ENCODE measurements around the gene TNFAIP2.

Gene TNFAIP2

DNA sequence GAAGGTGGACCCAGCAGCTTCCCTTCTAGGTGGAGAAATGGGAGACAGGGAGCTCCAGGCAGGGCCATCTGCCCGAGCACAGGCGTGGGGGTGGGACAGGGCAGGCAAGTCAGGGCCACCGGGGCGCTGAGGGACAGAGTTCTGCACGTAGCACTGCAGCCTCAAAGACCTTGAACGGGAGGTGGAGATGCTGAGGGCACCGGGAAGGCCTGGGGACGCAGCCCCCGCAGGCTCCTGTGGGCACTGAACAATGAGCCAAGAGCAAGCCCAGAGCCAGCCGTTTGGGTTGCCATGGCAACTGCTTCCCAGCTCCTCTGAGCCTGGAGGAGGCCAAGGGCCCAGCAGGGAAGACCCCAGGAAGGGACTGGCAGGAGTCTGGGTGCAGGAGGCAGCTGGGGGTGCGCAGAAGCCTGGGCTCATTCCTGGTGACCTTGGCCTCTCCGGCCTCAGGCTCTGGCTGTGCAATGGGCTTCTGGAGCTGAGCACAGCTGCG, 35.9 kb upstream of the TNFAIP2 start:
- Histone ChIP-seq H3K36me3 (replicated peaks; ENCODE audit: insufficient read depth, low read length) (no peaks in the 10 kb centered on the region), H3K4me3 (ENCODE audit: low read length) (no peak overlapping the region), H3K4me1 (ENCODE audit: low read length) (no peaks in the 10 kb centered on the region), H3K9ac (ENCODE audit: low read length) (no peak overlapping the region), H4K20me1 (ENCODE audit: insufficient read depth, low read length) (no peaks in the 10 kb centered on the region), H3F3A (ENCODE audit: insufficient read depth, low read length) (no peaks in the 10 kb centered on the region), H2AFZ (ENCODE audit: low read length) (no peak overlapping the region), H3K4me2 (ENCODE audit: low read depth, low read length) (no peak overlapping the region), H3K79me2 (ENCODE audit: low read length) (no peaks in the 10 kb centered on the region), H3K27ac (ENCODE audit: low read length) (no peak overlapping the region), H3K27me3 (replicated peaks; ENCODE audit: insufficient read depth, low read length) (no peaks in the 10 kb centered on the region), H3K9me3 (replicated peaks; ENCODE audit: insufficient read depth, low read length) (no peaks in the 10 kb centered on the region), H3K9me2 (replicated peaks; ENCODE audit: insufficient read depth, low read length) (no peaks in the 10 kb centered on the region)
- DNase-seq, result no peak
- TF ChIP-seq, protein P1, sequence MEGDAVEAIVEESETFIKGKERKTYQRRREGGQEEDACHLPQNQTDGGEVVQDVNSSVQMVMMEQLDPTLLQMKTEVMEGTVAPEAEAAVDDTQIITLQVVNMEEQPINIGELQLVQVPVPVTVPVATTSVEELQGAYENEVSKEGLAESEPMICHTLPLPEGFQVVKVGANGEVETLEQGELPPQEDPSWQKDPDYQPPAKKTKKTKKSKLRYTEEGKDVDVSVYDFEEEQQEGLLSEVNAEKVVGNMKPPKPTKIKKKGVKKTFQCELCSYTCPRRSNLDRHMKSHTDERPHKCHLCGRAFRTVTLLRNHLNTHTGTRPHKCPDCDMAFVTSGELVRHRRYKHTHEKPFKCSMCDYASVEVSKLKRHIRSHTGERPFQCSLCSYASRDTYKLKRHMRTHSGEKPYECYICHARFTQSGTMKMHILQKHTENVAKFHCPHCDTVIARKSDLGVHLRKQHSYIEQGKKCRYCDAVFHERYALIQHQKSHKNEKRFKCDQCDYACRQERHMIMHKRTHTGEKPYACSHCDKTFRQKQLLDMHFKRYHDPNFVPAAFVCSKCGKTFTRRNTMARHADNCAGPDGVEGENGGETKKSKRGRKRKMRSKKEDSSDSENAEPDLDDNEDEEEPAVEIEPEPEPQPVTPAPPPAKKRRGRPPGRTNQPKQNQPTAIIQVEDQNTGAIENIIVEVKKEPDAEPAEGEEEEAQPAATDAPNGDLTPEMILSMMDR (IDR thresholded peaks at IDR 0.05; ENCODE audit: low read length), result no peak
- TF ChIP-seq EZH2phosphoT487 (IDR thresholded peaks at IDR 0.05; ENCODE audit: low read length), result no peak
- no peak for TF ChIP-seq EZH2 (optimal IDR thresholded peaks at IDR 0.05; ENCODE audit: low read depth, low read length)

DNA sequence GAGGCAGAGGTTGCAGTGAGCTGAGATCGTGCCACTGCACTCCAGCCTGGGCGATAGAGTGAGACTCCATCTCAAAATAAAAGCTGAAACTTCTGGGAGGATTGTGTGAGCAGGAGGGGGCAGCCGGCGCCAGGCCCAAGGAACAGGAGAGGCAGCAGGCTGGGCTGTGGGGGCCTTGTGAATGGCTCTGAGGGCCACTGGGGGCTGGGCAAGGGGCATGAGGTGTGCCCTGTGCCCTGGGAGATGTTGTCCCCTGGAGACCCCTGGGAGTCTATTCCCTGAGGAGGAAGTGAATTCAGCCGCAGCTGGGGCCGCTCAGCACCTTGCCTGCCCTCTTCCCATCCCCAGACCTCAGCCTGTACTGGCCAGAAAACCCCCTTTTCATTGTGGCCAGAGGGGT, 34.3 kb upstream of the TNFAIP2 start:
- H3K27me3 ChIP-seq (replicated peaks; ENCODE audit: insufficient read depth, low read length), result no peaks in the 10 kb centered on the region

DNA sequence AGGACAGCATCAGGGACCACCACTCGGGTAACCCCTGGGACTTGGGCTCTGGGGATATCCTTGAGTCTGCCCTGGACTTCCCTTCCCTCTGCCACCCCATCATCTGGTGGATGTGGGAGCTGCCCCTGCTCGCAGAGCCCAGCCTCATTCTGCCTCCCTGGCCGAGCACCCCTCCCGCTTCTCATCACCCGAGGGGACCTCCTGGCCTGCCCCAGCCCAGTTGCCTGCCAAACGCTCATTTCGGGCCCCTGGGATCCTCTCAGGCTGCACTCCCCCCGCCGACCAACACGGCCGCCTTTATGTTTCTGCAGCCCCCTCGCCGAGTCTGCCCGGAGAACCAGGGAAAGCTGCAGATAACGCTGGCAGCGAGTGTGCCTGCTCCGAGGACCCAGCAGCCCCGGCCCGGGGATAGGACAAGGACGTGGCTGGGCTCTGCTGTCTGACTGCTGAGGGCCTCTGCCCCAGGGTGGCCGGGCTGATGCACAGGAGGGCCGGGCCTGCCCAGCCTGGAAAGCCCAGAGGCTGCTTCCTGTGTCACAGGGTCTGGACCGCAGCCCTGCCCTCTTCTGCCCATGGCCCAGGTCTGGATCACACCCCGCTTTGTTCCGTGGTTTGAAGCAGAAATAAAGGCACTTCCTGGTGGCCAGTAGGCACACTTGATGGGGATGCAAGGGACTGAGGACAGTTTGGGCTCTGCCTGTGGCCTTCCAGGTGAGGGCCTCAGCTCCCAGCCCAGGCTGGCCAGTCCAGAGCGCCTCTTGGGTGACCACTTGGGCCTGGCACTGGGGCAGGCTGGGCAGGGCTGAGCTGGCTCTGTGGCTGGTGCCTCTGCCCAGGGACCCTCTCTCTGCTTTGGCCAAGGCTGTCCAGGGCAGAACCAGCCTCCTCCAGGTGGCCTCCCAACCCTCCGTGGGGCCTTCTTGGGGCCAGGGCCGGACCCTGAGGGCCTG, 33.6 kb upstream of the TNFAIP2 start:
- Histone ChIP-seq H3K9me3 (replicated peaks; ENCODE audit: insufficient read depth, low read length) (no peaks in the 10 kb centered on the region), H2AFZ (ENCODE audit: low read length) (no peak overlapping the region), H3K4me3 (ENCODE audit: low read length) (no peak overlapping the region), H3K4me1 (ENCODE audit: low read length) (no peaks in the 10 kb centered on the region), H3K4me2 (ENCODE audit: low read depth, low read length) (no peak overlapping the region), H3K79me2 (ENCODE audit: low read length) (no peaks in the 10 kb centered on the region), H3K27me3 (replicated peaks; ENCODE audit: insufficient read depth, low read length) (no peaks in the 10 kb centered on the region), H3K27ac (ENCODE audit: low read length) (no peak overlapping the region), H3K9me2 (replicated peaks; ENCODE audit: insufficient read depth, low read length) (no peaks in the 10 kb centered on the region), H4K20me1 (ENCODE audit: insufficient read depth, low read length) (no peaks in the 10 kb centered on the region), H3F3A (ENCODE audit: insufficient read depth, low read length) (no peaks in the 10 kb centered on the region), H3K36me3 (replicated peaks; ENCODE audit: insufficient read depth, low read length) (no peaks in the 10 kb centered on the region), H3K9ac (ENCODE audit: low read length) (no peak overlapping the region)
- no peak for DNase-seq
- no peak for TF ChIP-seq EZH2phosphoT487 (IDR thresholded peaks at IDR 0.05; ENCODE audit: low read length)
- TF ChIP-seq EZH2 (optimal IDR thresholded peaks at IDR 0.05; ENCODE audit: low read depth, low read length), result no peak
- TF ChIP-seq, protein P1 (IDR thresholded peaks at IDR 0.05; ENCODE audit: low read length), result no peak

More for the DNA sequence above, 34.3 kb upstream of the TNFAIP2 start:
- H3K36me3 ChIP-seq (replicated peaks; ENCODE audit: insufficient read depth, low read length), result no peaks in the 10 kb centered on the region
- no peak overlapping the region for H2AFZ ChIP-seq (ENCODE audit: low read length)
- H3K4me1 ChIP-seq (ENCODE audit: low read length), result no peaks in the 10 kb centered on the region
- no peaks in the 10 kb centered on the region for H3K9me3 ChIP-seq (replicated peaks; ENCODE audit: insufficient read depth, low read length)
- no peak overlapping the region for H3K9ac ChIP-seq (ENCODE audit: low read length)
- H3K4me2 ChIP-seq (ENCODE audit: low read depth, low read length), result no peak overlapping the region
- no peak for TF ChIP-seq EZH2 (optimal IDR thresholded peaks at IDR 0.05; ENCODE audit: low read depth, low read length)
- no peak for TF ChIP-seq EZH2phosphoT487 (IDR thresholded peaks at IDR 0.05; ENCODE audit: low read length)
- TF ChIP-seq, protein P1 (IDR thresholded peaks at IDR 0.05; ENCODE audit: low read length), result no peak
- H3K4me3 ChIP-seq (ENCODE audit: low read length), result no peak overlapping the region
- no peak for DNase-seq
- no peaks in the 10 kb centered on the region for H3K79me2 ChIP-seq (ENCODE audit: low read length)
- H3K27ac ChIP-seq (ENCODE audit: low read length), result no peak overlapping the region
- H4K20me1 ChIP-seq (ENCODE audit: insufficient read depth, low read length), result no peaks in the 10 kb centered on the region
- H3K9me2 ChIP-seq (replicated peaks; ENCODE audit: insufficient read depth, low read length), result no peaks in the 10 kb centered on the region
- H3F3A ChIP-seq (ENCODE audit: insufficient read depth, low read length), result no peaks in the 10 kb centered on the region
